MM.1S (cell line): ENCODE measurements around the gene ZBED5.
"Not testable (repeated sequence)": the region's sequence is repeated elsewhere in the genome, so short reads cannot be mapped to it uniquely, and the experiment has no call there.

ENCODE experiments used
- DNase-seq: peaks from one replicate; pipeline ENCODE4 v3.0.0-alpha.2; 2015
- H2AFZ ChIP-seq: fragments of 300-600 bp; sonication (generic); 2 replicates; pipeline ENCODE4 v1.6.0; 2016; ENCODE audit warnings: antibody characterized with exemption, low read length
- H3F3A ChIP-seq: fragments of 300-600 bp; sonication (generic); 2 replicates; pipeline ENCODE4 v1.6.1; 2016; ENCODE audit warnings: mild to moderate bottlenecking, antibody characterized with exemption, low read length, moderate library complexity, mixed read lengths; ENCODE audit not compliant: insufficient read depth
- H3K27ac ChIP-seq: fragments of 300-600 bp; sonication (generic); 2 replicates; pipeline ENCODE4 v1.5.1; 2016; ENCODE audit warnings: mild to moderate bottlenecking, low read length
- H3K27me3 ChIP-seq: fragments of 300-600 bp; sonication (generic); replicated peaks from 2 replicates; pipeline ENCODE4 v1.6.0; 2016; ENCODE audit warnings: low read length; ENCODE audit not compliant: insufficient read depth
- H3K36me3 ChIP-seq: fragments of 300-600 bp; sonication (generic); replicated peaks from 2 replicates; pipeline ENCODE4 v1.6.1; 2016; ENCODE audit warnings: mild to moderate bottlenecking, low read length, mixed read lengths; ENCODE audit not compliant: insufficient read depth
- H3K4me1 ChIP-seq: fragments of 300-600 bp; sonication (generic); 2 replicates; pipeline ENCODE4 v1.6.1; 2016; ENCODE audit warnings: low read length, mixed read lengths
- H3K4me2 ChIP-seq: fragments of 300-600 bp; sonication (generic); 2 replicates; pipeline ENCODE4 v1.6.0; 2016; ENCODE audit warnings: low read depth, low read length
- H3K4me3 ChIP-seq: fragments of 300-600 bp; sonication (generic); 2 replicates; pipeline ENCODE4 v1.5.1; 2016; ENCODE audit warnings: low read length, mixed read lengths
- H3K79me2 ChIP-seq: fragments of 300-600 bp; sonication (generic); 2 replicates; pipeline ENCODE4 v1.6.1; 2016; ENCODE audit warnings: mixed run types, low read length, mixed read lengths
- H3K9ac ChIP-seq: fragments of 300-600 bp; sonication (generic); 2 replicates; pipeline ENCODE4 v1.6.1; 2016; ENCODE audit warnings: low read length, mixed read lengths
- H3K9me2 ChIP-seq: fragments of 300-600 bp; sonication (generic); replicated peaks from 2 replicates; pipeline ENCODE4 v1.6.1; 2016; ENCODE audit warnings: mild to moderate bottlenecking, low read length, mixed read lengths; ENCODE audit not compliant: insufficient read depth
- H3K9me3 ChIP-seq: fragments of 300-600 bp; sonication (generic); replicated peaks from 2 replicates; pipeline ENCODE4 v1.6.1; 2016; ENCODE audit warnings: mild to moderate bottlenecking, low read length, mixed read lengths; ENCODE audit not compliant: insufficient read depth
- H4K20me1 ChIP-seq: fragments of 300-600 bp; sonication (generic); 2 replicates; pipeline ENCODE4 v1.6.1; 2016; ENCODE audit warnings: mild to moderate bottlenecking, low read length, moderate library complexity, mixed read lengths; ENCODE audit not compliant: insufficient read depth
- CTCF ChIP-seq: fragments of 300-600 bp; sonication (generic); IDR thresholded peaks from 2 replicates; pipeline ENCODE4 v1.5.1; 2016; ENCODE audit warnings: antibody characterized with exemption, low read length, mixed read lengths
- EZH2 ChIP-seq: fragments of 300-600 bp; sonication (generic); optimal IDR thresholded peaks from 2 replicates; pipeline ENCODE3; 2017; ENCODE audit warnings: low read depth, mild to moderate bottlenecking, antibody characterized with exemption, low read length, mixed read lengths
- EZH2phosphoT487 ChIP-seq: fragments of 300-600 bp; sonication (generic); IDR thresholded peaks from 2 replicates; pipeline ENCODE4 v1.6.1; 2018; ENCODE audit warnings: antibody characterized with exemption, low read length

The ZBED5 gene

GRCh38 chr11:10885703-10886363, 28.0 kb upstream of the ZBED5 start:
- TF ChIP-seq EZH2, result no peak
- no peak for TF ChIP-seq CTCF
- no peak for TF ChIP-seq EZH2phosphoT487
- Histone ChIP-seq H3K4me3 (no peak overlapping the region), H3K9me3 (no peaks in the 10 kb centered on the region), H3F3A (no peaks in the 10 kb centered on the region), H3K27ac (no peak overlapping the region), H3K27me3 (no peaks in the 10 kb centered on the region), H4K20me1 (no peaks in the 10 kb centered on the region), H3K4me2 (no peak overlapping the region), H3K4me1 (no peaks in the 10 kb centered on the region), H3K9me2 (no peaks in the 10 kb centered on the region), H2AFZ (no peak overlapping the region), H3K79me2 (no peaks in the 10 kb centered on the region), H3K9ac (no peak overlapping the region), H3K36me3 (no peaks in the 10 kb centered on the region)
- DNase-seq, result no peak

- not testable (repeated sequence) for H3K9ac ChIP-seq, H2AFZ ChIP-seq, H3F3A ChIP-seq, DNase-seq, H3K4me3 ChIP-seq, H3K27ac ChIP-seq, H3K4me1 ChIP-seq, H3K27me3 ChIP-seq, H3K9me2 ChIP-seq, H3K4me2 ChIP-seq, H3K9me3 ChIP-seq, H4K20me1 ChIP-seq, H3K36me3 ChIP-seq, H3K79me2 ChIP-seq
Measured at GRCh38 chr11:10884292-10884691, 26.4 kb upstream of the ZBED5 start.

- H4K20me1 ChIP-seq, result no peaks in the 10 kb centered on the region
- no peak overlapping the region for H3K27ac ChIP-seq
- no peak overlapping the region for H3K4me3 ChIP-seq
- no peak overlapping the region for H2AFZ ChIP-seq
- no peak overlapping the region for H3K9ac ChIP-seq
- H3K4me2 ChIP-seq, result no peak overlapping the region
- no peaks in the 10 kb centered on the region for H3K4me1 ChIP-seq
- no peak for DNase-seq
- H3K9me3 ChIP-seq, result no peaks in the 10 kb centered on the region
- no peaks in the 10 kb centered on the region for H3K9me2 ChIP-seq
- H3K27me3 ChIP-seq, result no peaks in the 10 kb centered on the region
- no peaks in the 10 kb centered on the region for H3K79me2 ChIP-seq
- TF ChIP-seq EZH2 (no peak), EZH2phosphoT487 (no peak), CTCF (no peak)
- no peaks in the 10 kb centered on the region for H3K36me3 ChIP-seq
- no peaks in the 10 kb centered on the region for H3F3A ChIP-seq
Measured at GRCh38 chr11:10881892-10882291, 24.0 kb upstream of the ZBED5 start.

- H3K79me2 ChIP-seq, result no peaks in the 10 kb centered on the region
- no peak overlapping the region for H3K27ac ChIP-seq
- no peaks in the 10 kb centered on the region for H3F3A ChIP-seq
- H3K4me2 ChIP-seq, result no peak overlapping the region
- TF ChIP-seq CTCF, result peak; percentile 88
- TF ChIP-seq EZH2phosphoT487, result no peak
- TF ChIP-seq EZH2, result no peak
- no peaks in the 10 kb centered on the region for H4K20me1 ChIP-seq
- no peak overlapping the region for H3K4me3 ChIP-seq
- H3K9me3 ChIP-seq, result no peaks in the 10 kb centered on the region
- H2AFZ ChIP-seq, result peak overlapping the region; percentile 79
- H3K27me3 ChIP-seq, result no peaks in the 10 kb centered on the region
- no peak overlapping the region for H3K9ac ChIP-seq
- H3K9me2 ChIP-seq, result no peaks in the 10 kb centered on the region
- peak; percentile 75 for DNase-seq
- no peaks in the 10 kb centered on the region for H3K36me3 ChIP-seq
- H3K4me1 ChIP-seq, result no peaks in the 10 kb centered on the region
Measured at GRCh38 chr11:10878408-10879214, 20.8 kb upstream of the ZBED5 start.
